ENCODE results near the gene GAB4. TPM values are rescaled to one million over a fixed set of nuclear protein-coding genes. Genes with fewer than 3 reads are reported as not detected.
"Not testable (repeated sequence)": the region's sequence is repeated elsewhere in the genome, so short reads cannot be mapped to it uniquely, and the experiment has no call there.

Gene GAB4
- total and polyA plus RNA-seq, 7 experiments from 2014 or later, result 0.22 to 0.61 TPM; not detected in 5

DNA sequence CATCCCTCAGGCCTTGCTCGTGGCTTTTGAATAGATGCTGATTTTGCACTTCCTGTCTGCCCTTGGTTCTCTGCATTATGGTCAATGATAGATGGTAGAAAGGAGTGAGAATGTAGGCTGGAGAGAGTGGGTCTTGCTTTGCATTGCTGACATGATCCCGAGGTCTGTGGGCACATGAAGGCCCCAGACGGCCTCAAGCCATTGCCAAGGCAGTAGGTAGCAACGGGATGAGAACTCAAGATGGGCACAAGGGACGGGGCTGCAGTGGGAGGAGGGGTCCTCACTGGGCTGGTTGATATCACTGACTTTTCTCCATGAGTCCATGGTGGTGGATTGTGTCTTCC is 54.0 kb downstream of the GAB4 start:
- peaks cover 0 to 2% (median 0%) of the 10 kb centered on the region in 5 donors for H3K27me3 Mint-ChIP-seq
- no peaks in the 10 kb centered on the region for H3K9me3 ChIP-seq (ENCODE audit: control insufficient read depth in 2 of 3, low read length in 3 of 3)
- POLR2A ChIA-PET, result no interaction called here
- no peaks in the 10 kb centered on the region for H3K36me3 ChIP-seq (ENCODE audit: control insufficient read depth in 2 of 3, insufficient read depth in 3 of 3, low read length in 3 of 3)
- peaks cover 0 to 1% (median 0%) of the 10 kb centered on the region in 11 donors for H3K9me3 Mint-ChIP-seq
- CTCF ChIA-PET, result no interaction called here
- no peaks in the 10 kb centered on the region for H3K4me1 ChIP-seq (ENCODE audit: control insufficient read depth in 2 of 2, insufficient read depth in 2 of 2, low read length in 2 of 2)
- ATAC-seq (no peak), DNase-seq (no peak)
- intact Hi-C loops (cut with micrococcal nuclease), result no loop called here
- no peaks in the 10 kb centered on the region for H3K36me3 Mint-ChIP-seq
- no peak overlapping the region for H3K27ac Mint-ChIP-seq
- no peak overlapping the region for H3K4me3 Mint-ChIP-seq
- no peak overlapping the region for H3K27ac ChIP-seq (ENCODE audit: low read depth, low read length)
- H3K4me1 Mint-ChIP-seq, result peaks cover 0 to 12% (median 6%) of the 10 kb centered on the region in 7 donors
- no peak overlapping the region for H3K4me3 ChIP-seq (ENCODE audit: low read length)
- no peaks in the 10 kb centered on the region for H3K27me3 ChIP-seq (ENCODE audit: control insufficient read depth in 2 of 2, insufficient read depth in 2 of 2, low read length in 2 of 2)

DNA sequence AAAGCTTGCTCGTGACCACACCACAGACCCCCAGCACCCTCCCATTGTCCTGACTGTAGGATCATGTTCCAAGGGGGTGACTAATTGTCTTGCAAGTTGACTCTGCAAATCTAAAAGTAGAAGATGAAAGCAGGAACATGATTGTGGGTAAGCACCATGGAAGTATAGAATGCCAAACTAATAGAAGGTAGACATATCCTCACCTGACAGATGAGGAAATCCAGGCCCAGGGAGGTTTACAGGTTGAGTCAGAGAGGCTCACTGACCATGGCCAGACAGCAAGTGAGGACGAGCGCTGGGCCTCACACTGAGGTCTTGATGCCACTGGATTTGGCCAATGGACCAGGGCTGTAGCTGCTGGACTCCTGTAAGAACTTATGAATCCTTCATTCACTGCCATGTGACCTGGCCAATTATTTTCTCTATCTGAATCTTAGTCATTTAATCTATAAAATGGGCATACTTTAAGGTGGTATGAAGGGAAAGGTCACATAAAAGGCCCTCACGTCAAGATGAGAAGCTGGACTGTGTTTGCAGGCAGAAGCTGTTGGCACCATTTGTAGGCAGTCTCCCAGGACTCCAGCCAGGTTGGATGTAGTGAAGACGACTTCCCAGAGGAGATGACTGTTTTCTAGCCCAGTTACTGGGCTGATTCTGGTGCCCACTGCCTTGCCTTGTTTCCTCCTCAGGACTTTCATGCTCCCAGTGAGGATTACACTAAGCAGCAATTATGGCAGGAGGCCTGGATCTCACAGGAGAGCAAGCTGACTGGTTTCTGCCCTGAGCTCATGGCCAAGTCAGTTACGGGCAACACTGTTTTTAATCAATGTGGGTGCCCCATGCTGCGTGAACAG is 54.6 kb downstream of the GAB4 start:
- Mint-ChIP-seq H3K4me3 (no peak overlapping the region), H3K4me1 (peaks cover 0 to 12% (median 6%) of the 10 kb centered on the region in 7 donors), H3K36me3 (no peaks in the 10 kb centered on the region), H3K9me3 (peaks cover 0 to 1% (median 0%) of the 10 kb centered on the region in 11 donors), H3K27me3 (peaks cover 0 to 2% (median 0%) of the 10 kb centered on the region in 5 donors), H3K27ac (no peak overlapping the region)
- H3K27ac ChIP-seq (ENCODE audit: low read depth, low read length), result no peak overlapping the region
- H3K36me3 ChIP-seq (ENCODE audit: control insufficient read depth in 2 of 3, insufficient read depth in 3 of 3, low read length in 3 of 3), result no peaks in the 10 kb centered on the region
- intact Hi-C loops (cut with micrococcal nuclease), result no loop called here
- no peak overlapping the region for H3K4me3 ChIP-seq (ENCODE audit: low read length)
- no peaks in the 10 kb centered on the region for H3K27me3 ChIP-seq (ENCODE audit: control insufficient read depth in 2 of 2, insufficient read depth in 2 of 2, low read length in 2 of 2)
- DNase-seq (no peak), ATAC-seq (no peak)
- ChIA-PET POLR2A (no interaction called here), CTCF (no interaction called here)
- H3K9me3 ChIP-seq (ENCODE audit: control insufficient read depth in 2 of 3, low read length in 3 of 3), result no peaks in the 10 kb centered on the region
- no peaks in the 10 kb centered on the region for H3K4me1 ChIP-seq (ENCODE audit: control insufficient read depth in 2 of 2, insufficient read depth in 2 of 2, low read length in 2 of 2)

DNA sequence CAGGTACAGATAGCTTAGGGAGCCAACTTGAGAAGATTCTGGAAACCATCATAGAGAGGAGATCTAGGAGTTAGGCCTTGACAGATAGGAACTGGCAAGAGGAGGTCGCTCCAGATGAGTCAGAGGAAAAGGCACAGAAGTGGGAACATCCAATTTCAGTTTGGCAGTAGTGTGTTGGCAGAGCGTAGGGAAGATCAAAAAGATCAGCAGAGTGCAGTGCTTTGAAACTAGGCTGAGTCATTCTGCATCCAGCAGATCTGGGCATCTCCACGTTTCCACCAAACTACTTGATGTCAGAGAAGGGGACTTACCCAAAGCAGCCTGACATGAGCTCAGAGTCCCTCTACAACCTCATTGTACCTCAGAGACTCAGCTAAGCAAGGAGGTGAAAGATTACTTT is 58.5 kb downstream of the GAB4 start:
- Histone ChIP-seq H3K27me3 (ENCODE audit: control insufficient read depth in 2 of 2, insufficient read depth in 2 of 2, low read length in 2 of 2) (no peaks in the 10 kb centered on the region), H3K9me3 (ENCODE audit: control insufficient read depth in 2 of 3, low read length in 3 of 3) (no peaks in the 10 kb centered on the region), H3K36me3 (ENCODE audit: control insufficient read depth in 2 of 3, insufficient read depth in 3 of 3, low read length in 3 of 3) (no peaks in the 10 kb centered on the region), H3K4me3 (ENCODE audit: low read length) (no peak overlapping the region), H3K27ac (ENCODE audit: low read depth, low read length) (no peak overlapping the region), H3K4me1 (ENCODE audit: control insufficient read depth in 2 of 2, insufficient read depth in 2 of 2, low read length in 2 of 2) (no peaks in the 10 kb centered on the region)
- DNase-seq (no peak), ATAC-seq (no peak)
- H3K27me3 Mint-ChIP-seq, result peaks cover 0 to 2% (median 0%) of the 10 kb centered on the region in 5 donors
- H3K4me1 Mint-ChIP-seq, result peaks cover 0 to 12% (median 0%) of the 10 kb centered on the region in 7 donors
- CTCF ChIA-PET, result no interaction called here
- peaks cover 0 to 1% (median 0%) of the 10 kb centered on the region in 11 donors for H3K9me3 Mint-ChIP-seq
- intact Hi-C loops (cut with micrococcal nuclease), result no loop called here
- H3K27ac Mint-ChIP-seq, result no peak overlapping the region
- H3K36me3 Mint-ChIP-seq, result no peaks in the 10 kb centered on the region
- POLR2A ChIA-PET, result no interaction called here
- no peak overlapping the region for H3K4me3 Mint-ChIP-seq

DNA sequence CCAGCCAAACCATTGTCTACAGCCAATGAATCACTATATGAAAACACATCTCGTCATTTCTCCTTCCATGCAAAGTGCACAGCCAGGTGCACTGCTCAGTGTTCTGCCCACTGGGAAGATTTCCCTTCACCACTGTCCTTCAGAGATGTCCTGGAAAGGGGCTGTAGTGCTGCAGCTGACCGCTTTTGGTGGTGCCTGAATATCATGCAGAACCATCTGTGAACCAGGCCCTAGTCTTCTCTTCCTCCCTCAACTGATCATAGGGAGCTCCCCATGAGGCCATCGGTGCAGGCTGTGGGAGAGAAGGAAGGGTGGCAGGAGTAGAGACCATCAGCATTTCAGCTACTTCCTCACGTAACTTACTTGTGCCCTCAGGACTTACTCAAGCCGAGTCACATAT is 70.2 kb downstream of the GAB4 start:
- Histone ChIP-seq H3K27me3 (ENCODE audit: control insufficient read depth in 2 of 2, insufficient read depth in 2 of 2, low read length in 2 of 2) (no peaks in the 10 kb centered on the region), H3K4me3 (ENCODE audit: low read length) (no peak overlapping the region), H3K9me3 (ENCODE audit: control insufficient read depth in 2 of 3, low read length in 3 of 3) (no peaks in the 10 kb centered on the region), H3K36me3 (ENCODE audit: control insufficient read depth in 2 of 3, insufficient read depth in 3 of 3, low read length in 3 of 3) (no peaks in the 10 kb centered on the region), H3K27ac (ENCODE audit: low read depth, low read length) (no peak overlapping the region), H3K4me1 (ENCODE audit: control insufficient read depth in 2 of 2, insufficient read depth in 2 of 2, low read length in 2 of 2) (no peaks in the 10 kb centered on the region)
- DNase-seq (no peak), ATAC-seq (no peak)
- Mint-ChIP-seq H3K36me3 (no peaks in the 10 kb centered on the region), H3K4me3 (no peak overlapping the region), H3K9me3 (peaks cover 0 to 2% (median 0%) of the 10 kb centered on the region in 11 donors), H3K27me3 (peaks cover 5 to 31% (median 12%) of the 10 kb centered on the region in 5 donors), H3K4me1 (no peaks in the 10 kb centered on the region), H3K27ac (no peak overlapping the region)
- intact Hi-C loops (cut with micrococcal nuclease), result no loop called here
- ChIA-PET POLR2A (no interaction called here), CTCF (interaction anchor here (0.6 kb wide), 1 partner anchor 564 kb away, joined by 6 read pairs; no protein-coding TSS in a partner anchor)

DNA sequence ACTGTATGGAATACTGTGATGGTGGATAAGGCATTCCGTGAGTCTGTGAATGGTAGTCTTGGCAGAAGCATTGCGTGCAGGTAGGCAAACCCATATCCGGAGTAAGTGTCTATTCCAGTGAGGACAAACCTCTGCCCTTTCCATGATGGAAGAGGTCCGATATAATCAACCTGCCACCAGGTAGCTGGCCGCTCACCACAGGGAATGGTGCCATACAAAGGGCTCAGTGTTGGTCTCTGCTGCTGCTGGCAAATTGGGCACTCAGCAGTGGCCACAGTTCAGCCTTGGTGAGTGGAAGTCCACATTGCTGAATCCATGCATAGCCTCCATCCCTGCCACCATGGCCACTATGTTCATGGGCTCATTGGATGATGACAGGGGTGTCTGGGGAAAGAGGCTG is 70.8 kb downstream of the GAB4 start:
- H3K4me1 Mint-ChIP-seq; H3K9me3 Mint-ChIP-seq; H3K4me3 ChIP-seq (ENCODE audit: low read length); H3K27me3 ChIP-seq (ENCODE audit: control insufficient read depth in 2 of 2, insufficient read depth in 2 of 2, low read length in 2 of 2); ATAC-seq; H3K4me1 ChIP-seq (ENCODE audit: control insufficient read depth in 2 of 2, insufficient read depth in 2 of 2, low read length in 2 of 2); H3K4me3 Mint-ChIP-seq; CTCF ChIA-PET; H3K9me3 ChIP-seq (ENCODE audit: control insufficient read depth in 2 of 3, low read length in 3 of 3); DNase-seq; H3K27ac ChIP-seq (ENCODE audit: low read depth, low read length); H3K27ac Mint-ChIP-seq; H3K36me3 Mint-ChIP-seq; POLR2A ChIA-PET; intact Hi-C loops (cut with micrococcal nuclease); H3K36me3 ChIP-seq (ENCODE audit: control insufficient read depth in 2 of 3, insufficient read depth in 3 of 3, low read length in 3 of 3): not testable (repeated sequence)
- peaks cover 9 to 28% (median 11%) of the 10 kb centered on the region in 5 donors for H3K27me3 Mint-ChIP-seq

DNA sequence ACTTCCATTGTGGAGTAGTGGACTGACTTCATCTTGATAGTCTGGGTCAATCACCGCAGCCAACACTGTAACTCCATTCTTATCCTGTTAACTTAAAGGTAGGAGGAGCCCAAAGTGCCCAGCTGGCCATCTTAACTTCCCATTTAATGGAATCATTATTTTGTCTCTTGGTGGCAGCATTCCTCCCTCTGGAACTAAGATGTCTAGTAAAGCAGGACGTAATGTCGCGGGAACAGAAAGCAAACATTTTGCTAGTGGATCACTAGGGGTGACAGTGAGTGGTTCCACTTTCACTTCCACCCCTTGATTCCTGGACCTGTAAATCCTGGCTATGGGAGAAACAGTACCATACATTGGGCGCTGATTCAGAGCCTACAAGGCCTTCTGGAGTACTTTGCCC is 71.4 kb downstream of the GAB4 start:
- CTCF ChIA-PET, result no interaction called here
- Mint-ChIP-seq H3K4me3 (no peak overlapping the region), H3K4me1 (no peaks in the 10 kb centered on the region), H3K36me3 (no peaks in the 10 kb centered on the region), H3K27me3 (peaks cover 9 to 29% (median 14%) of the 10 kb centered on the region in 5 donors), H3K27ac (no peak overlapping the region), H3K9me3 (no peaks in the 10 kb centered on the region)
- POLR2A ChIA-PET, result no interaction called here
- no peak for ATAC-seq
- DNase-seq, result no peak
- H3K27me3 ChIP-seq (ENCODE audit: control insufficient read depth in 2 of 2, insufficient read depth in 2 of 2, low read length in 2 of 2), result no peaks in the 10 kb centered on the region
- no peaks in the 10 kb centered on the region for H3K36me3 ChIP-seq (ENCODE audit: control insufficient read depth in 2 of 3, insufficient read depth in 3 of 3, low read length in 3 of 3)
- H3K27ac ChIP-seq (ENCODE audit: low read depth, low read length), result no peak overlapping the region
- H3K9me3 ChIP-seq (ENCODE audit: control insufficient read depth in 2 of 3, low read length in 3 of 3), result no peaks in the 10 kb centered on the region
- intact Hi-C loops (cut with micrococcal nuclease), result no loop called here
- no peak overlapping the region for H3K4me3 ChIP-seq (ENCODE audit: low read length)
- H3K4me1 ChIP-seq (ENCODE audit: control insufficient read depth in 2 of 2, insufficient read depth in 2 of 2, low read length in 2 of 2), result no peaks in the 10 kb centered on the region

DNA sequence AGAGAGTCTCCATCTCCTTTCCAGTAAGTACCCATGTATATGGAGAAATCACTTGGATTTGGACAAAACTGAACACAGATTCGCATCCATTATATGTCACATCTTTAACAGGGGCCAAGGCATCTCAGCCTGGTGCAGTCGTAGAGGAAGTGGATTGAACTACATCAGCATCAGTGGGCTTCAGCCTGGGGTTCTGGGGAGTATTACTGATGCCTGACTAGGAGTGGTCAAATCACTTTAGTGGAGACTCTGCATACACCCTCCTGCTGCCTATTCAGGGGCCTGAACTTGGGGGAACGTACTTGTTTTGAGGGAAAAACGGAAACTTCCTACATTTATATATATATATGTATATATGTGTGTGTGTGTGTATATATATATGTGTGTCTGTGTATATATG is 72.8 kb downstream of the GAB4 start:
- POLR2A ChIA-PET, result no interaction called here
- H3K27me3 Mint-ChIP-seq, result peaks cover 10 to 32% (median 17%) of the 10 kb centered on the region in 5 donors
- intact Hi-C loops (cut with micrococcal nuclease), result no loop called here

More for the DNA sequence above, 72.8 kb downstream of the GAB4 start:
- DNase-seq, result no peak
- H3K9me3 Mint-ChIP-seq, result no peaks in the 10 kb centered on the region
- no peaks in the 10 kb centered on the region for H3K27me3 ChIP-seq (ENCODE audit: control insufficient read depth in 2 of 2, insufficient read depth in 2 of 2, low read length in 2 of 2)
- H3K4me3 ChIP-seq (ENCODE audit: low read length), result no peak overlapping the region
- H3K4me3 Mint-ChIP-seq, result no peak overlapping the region
- H3K27ac ChIP-seq (ENCODE audit: low read depth, low read length), result no peak overlapping the region
- H3K36me3 Mint-ChIP-seq, result no peaks in the 10 kb centered on the region
- no peaks in the 10 kb centered on the region for H3K9me3 ChIP-seq (ENCODE audit: control insufficient read depth in 2 of 3, low read length in 3 of 3)
- CTCF ChIA-PET, result no interaction called here
- no peaks in the 10 kb centered on the region for H3K4me1 ChIP-seq (ENCODE audit: control insufficient read depth in 2 of 2, insufficient read depth in 2 of 2, low read length in 2 of 2)
- H3K4me1 Mint-ChIP-seq, result no peaks in the 10 kb centered on the region
- no peaks in the 10 kb centered on the region for H3K36me3 ChIP-seq (ENCODE audit: control insufficient read depth in 2 of 3, insufficient read depth in 3 of 3, low read length in 3 of 3)
- ATAC-seq, result no peak
- H3K27ac Mint-ChIP-seq, result no peak overlapping the region

Data from naive thymus-derived CD4-positive, alpha-beta T cell (primary cell).